GM19455 (cell line): ENCODE results near the gene CERCAM.
"Not testable (repeated sequence)": the region's sequence is repeated elsewhere in the genome, so short reads cannot be mapped to it uniquely, and the experiment has no call there.

ENCODE experiments used
- ATAC-seq: cut with Tn5 transposase; IDR thresholded peaks from one replicate; pipeline ENCODE4 v1.9.1; 2021; ENCODE audit not compliant: unreplicated experiment

The CERCAM gene

DNA sequence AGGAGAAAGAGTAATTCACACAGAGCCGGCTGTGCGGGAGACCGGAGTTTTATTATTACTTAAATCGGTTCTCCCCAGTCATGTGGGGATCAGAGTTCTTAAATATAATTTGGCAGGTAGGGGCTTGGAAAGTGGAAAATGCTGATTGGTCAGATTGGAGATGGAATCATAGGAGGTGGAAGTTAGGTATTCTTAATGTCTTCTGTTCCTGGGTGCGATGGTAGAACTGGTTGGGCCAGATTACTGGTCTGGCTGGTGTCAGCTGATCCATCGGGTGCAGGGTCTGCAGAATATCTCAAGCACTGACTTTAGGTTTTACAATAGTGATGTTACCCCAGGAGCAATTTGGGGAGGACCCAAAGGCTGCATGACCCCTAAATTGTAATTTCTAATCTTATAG, 4.6 kb upstream of the CERCAM start:
- ATAC-seq, result no peak

DNA sequence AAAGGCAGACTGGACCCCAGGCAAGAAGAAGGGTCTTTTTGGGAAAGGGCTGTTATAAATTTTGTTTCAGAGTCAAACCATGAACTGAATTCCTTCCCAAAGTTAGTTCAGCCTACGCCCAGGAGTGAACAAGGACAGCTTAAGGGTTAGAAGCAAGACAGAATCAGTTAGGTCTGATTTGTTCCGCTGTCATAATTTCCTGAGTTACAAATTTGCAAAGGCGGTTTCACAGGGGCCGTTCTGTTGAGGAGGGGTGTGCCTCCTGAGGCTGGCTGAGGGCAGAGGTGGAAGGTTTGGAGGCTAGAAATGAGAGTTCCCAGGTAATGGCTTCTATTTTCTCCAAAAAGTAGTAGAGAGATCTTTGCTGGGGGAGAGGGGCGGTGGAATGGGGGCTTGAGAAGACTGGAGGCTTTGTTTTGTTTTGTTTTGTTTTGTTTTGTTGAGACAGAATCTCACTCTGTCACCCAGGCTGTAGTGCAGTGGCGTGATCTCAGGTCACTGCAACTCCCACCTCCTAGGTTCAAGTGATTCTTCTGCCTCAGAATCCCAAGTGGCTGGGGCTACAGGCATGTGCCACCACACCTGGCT, 4.1 kb upstream of the CERCAM start:
- no peak for ATAC-seq

- no peak for ATAC-seq
These were observed 1.4 kb upstream of the CERCAM start for GRCh38 chr9:128419061-128419925.

- ATAC-seq, result peak; percentile 77
These were observed 502 bp upstream of the CERCAM start for GRCh38 chr9:128420060-128420650.

DNA sequence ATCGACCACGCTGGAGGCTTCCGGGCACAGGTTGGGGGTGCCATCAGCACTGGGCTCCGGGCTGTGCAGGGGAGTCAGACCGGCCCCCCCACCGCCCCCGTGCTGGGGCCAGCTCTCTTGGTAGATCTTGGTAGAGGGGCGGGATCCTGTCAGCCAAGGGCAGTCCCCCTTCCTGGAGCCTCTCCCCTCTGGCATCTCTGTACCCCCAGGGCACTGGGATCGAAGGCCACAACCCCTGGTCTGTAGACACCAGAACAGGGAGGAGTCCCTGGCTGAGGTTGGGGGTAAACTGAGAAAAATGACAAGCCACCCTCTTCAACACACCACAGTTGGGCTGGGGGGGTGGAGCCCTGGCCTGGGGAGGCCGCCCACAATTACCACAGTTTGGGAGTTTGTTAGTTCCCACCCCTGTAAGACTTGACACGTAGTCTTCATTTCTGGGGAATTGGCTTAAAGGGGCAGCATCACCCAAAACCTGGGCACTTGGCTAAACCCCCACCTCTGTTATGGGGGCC, 882 bp downstream of the CERCAM start:
- ATAC-seq, result no peak

DNA sequence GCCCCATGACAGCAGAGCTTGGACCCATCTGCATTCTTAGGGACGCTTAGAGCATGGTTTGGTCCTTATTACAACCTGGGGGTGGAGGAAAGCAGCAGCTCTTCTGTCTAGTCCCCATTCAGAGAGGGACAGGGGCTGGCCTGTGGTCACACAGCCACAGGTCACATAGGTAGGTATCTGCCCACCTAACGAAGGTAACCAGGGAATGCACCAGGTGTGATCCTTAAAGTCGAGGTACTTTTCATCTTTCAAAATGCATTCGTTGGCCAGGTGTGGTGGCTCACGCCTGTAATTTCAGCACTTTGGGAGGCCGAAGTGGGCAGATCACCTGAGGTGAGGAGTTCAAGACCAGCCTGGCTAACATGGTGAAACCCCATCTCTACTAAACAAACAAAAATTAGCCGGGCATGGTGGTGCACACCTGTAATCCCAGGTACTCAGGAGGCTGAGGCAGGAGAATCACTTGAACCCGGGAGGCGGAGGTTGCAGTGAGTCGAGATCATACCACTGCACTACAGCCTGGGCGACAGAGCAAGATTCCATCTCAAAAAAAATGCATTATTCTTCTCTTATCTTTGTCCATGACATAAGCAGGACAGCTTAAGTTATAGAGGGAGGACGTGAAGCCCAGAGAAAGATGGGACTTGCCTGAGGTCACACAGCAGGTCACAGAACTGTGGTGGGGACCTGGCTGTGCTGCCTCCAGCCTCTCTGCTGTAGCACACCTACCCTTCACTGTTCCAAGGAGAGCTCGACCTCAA, 1.5 kb downstream of the CERCAM start:
- not testable (repeated sequence) for ATAC-seq

- ATAC-seq, result no peak
These were observed 2.1 kb downstream of the CERCAM start for GRCh38 chr9:128422783-128423150.

- not testable (repeated sequence) for ATAC-seq
These were observed 2.7 kb downstream of the CERCAM start for GRCh38 chr9:128423356-128423755.

DNA sequence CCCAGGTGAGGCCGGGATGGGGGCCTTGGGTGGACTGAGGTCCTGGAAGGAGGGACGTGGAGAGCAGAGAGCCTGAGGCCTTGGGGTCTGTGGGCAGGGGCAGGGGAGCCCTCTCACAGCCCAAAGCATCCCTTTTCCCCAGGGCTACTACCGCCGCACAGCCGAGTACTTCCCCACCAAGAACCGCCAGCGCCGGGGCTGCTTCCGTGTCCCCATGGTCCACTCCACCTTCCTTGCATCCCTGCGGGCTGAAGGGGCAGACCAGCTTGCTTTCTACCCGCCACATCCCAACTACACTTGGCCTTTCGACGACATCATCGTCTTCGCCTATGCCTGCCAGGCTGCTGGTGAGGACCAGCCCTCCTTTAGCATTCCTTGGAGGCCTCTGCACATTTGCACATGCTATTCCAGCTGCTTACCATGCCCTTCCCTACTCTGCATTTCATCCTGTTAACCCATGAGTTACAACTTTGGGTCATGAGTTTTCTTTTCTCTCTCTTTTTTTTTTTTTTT, 3.7 kb downstream of the CERCAM start:
- ATAC-seq, result no peak

- ATAC-seq, result no peak
These were observed 8.2 kb downstream of the CERCAM start for GRCh38 chr9:128428644-128429512.

- no peak for ATAC-seq
These were observed 8.9 kb downstream of the CERCAM start for GRCh38 chr9:128429513-128430086.

DNA sequence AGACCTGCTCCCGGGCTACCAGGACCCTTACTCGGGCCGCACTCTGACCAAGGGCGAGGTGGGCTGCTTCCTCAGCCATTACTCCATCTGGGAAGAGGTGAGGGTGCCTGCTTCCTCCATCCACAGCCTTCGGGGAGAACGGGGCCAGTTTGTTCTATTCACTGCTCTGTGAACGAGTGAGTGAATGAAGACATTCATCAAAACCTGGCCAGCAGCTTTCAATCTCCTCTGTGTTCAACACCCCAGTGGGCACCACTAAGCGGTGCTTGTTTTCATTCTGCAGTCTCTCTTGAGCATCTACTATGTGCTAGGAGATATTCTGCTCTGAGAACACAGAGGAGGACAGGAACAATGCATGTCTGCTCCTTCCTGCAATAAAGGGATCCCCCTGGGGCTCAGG, 10.6 kb downstream of the CERCAM start:
- ATAC-seq, result no peak

DNA sequence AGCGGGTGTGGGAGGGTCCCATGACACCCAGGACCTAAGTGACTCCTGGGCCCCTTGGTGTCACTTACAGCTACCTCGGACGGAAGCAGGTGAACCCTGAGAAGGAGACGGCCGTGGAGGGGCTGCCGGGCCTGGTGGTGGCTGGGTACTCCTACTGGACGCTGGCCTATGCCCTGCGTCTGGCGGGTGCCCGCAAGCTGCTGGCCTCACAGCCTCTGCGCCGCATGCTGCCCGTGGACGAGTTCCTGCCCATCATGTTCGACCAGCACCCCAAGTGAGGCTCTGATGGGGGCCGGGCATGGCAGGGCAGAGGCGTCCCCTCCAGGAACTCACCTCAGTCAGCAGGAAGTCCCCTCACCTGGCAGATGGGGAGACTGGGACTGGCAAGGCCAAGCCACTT, 13.7 kb downstream of the CERCAM start:
- no peak for ATAC-seq

- ATAC-seq, result no peak
These were observed 15.0 kb downstream of the CERCAM start for GRCh38 chr9:128435611-128436010.

GRCh38 chr9:128438343-128439109, 17.9 kb downstream of the CERCAM start:
- ATAC-seq, result no peak

DNA sequence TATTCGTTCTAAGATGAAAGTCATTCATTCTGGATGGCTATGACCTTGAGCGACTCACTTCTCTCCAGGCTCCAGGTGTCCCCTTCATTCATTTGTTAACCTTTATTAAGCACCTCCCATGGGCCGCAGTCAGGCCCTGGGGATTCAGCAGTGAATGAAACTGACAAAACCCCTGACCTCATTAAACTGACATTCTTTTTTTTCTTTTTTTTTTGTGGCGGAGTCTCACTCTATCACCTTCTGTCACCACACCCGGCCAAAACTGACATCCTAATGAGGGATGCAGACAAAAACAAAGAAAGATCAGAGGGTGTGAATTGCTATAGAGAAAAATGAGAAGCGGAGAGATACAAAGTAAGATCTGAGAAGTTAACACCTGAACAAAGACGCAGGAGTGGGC, 18.6 kb downstream of the CERCAM start:
- ATAC-seq, result no peak

GRCh38 chr9:128442150-128442549, 21.5 kb downstream of the CERCAM start:
- no peak for ATAC-seq

- not testable (repeated sequence) for ATAC-seq
These were observed 25.8 kb downstream of the CERCAM start for GRCh38 chr9:128446505-128446904.

GRCh38 chr9:128448746-128449145, 28.1 kb downstream of the CERCAM start:
- no peak for ATAC-seq
